SJSA1 (cell line): ENCODE results near the gene MRPL53. TPM values are rescaled to one million over a fixed set of nuclear protein-coding genes. Genes with fewer than 3 reads are reported as not detected.
A peak's percentile ranks its signal among the peaks of the same experiment; 100 is the strongest.
"Not testable (repeated sequence)": the region's sequence is repeated elsewhere in the genome, so short reads cannot be mapped to it uniquely, and the experiment has no call there.

Experiments
- DNase-seq, 2 experiments: peaks; one replicate each; pipeline ENCODE4 v3.0.0-alpha.2; 2015 to 2020; ENCODE audit warnings: low spot score in 2 of 2, low read depth in 1 of 2
- H3K27ac ChIP-seq: fragments of 250-450 bp; sonication (Bioruptor Pico); 2 replicates; pipeline ENCODE4 v1.5.1; 2020; ENCODE audit warnings: mild to moderate bottlenecking, moderate library complexity
- H3K27me3 ChIP-seq: fragments of 250-450 bp; sonication (Bioruptor Pico); replicated peaks from 2 replicates; pipeline ENCODE4 v1.5.1; 2020; ENCODE audit warnings: mild to moderate bottlenecking, moderate library complexity
- H3K36me3 ChIP-seq: fragments of 250-450 bp; sonication (Bioruptor Pico); 2 replicates; pipeline ENCODE4 v1.5.1; 2020; ENCODE audit warnings: mild to moderate bottlenecking
- H3K4me1 ChIP-seq: fragments of 250-450 bp; sonication (Bioruptor Pico); replicated peaks from 2 replicates; pipeline ENCODE4 v1.6.1; 2021; ENCODE audit warnings: mild to moderate bottlenecking
- H3K4me3 ChIP-seq: fragments of 250-450 bp; sonication (Bioruptor Pico); 2 replicates; pipeline ENCODE4 v1.5.1; 2020; ENCODE audit warnings: mild to moderate bottlenecking
- H3K9me3 ChIP-seq: fragments of 250-450 bp; sonication (Bioruptor Pico); replicated peaks from 2 replicates; pipeline ENCODE4 v1.5.1; 2020; ENCODE audit warnings: mild to moderate bottlenecking
- total RNA-seq: library from RNA; depleted of rRNA; stranded (reverse); fragments of >200 nt; shearing (Covaris generic); gene quantifications from 2 replicates; pipeline ENCODE4 v1.2.3, GENCODE V29; 2014

MRPL53 gene
- total RNA-seq, 1 experiment from 2014 or later: 30.4 TPM

- Histone ChIP-seq H3K36me3 (peaks cover 45% of the 10 kb centered on the region), H3K4me1 (peaks cover 16% of the 10 kb centered on the region), H3K27me3 (no peaks in the 10 kb centered on the region), H3K9me3 (0 out of 2 replicates have a peak, but pooled peaks cover 4% of the 10 kb centered on the region), H3K4me3 (peak overlapping the region; percentile 76), H3K27ac (peak overlapping the region; percentile 70)
- peak in 1 of 2 experiments; percentile 69 for DNase-seq
These were observed 9.7 kb upstream of the MRPL53 start for GRCh38 chr2:74481961-74482800.

- Histone ChIP-seq H3K27ac (no peak overlapping the region), H3K4me3 (peak overlapping the region; percentile 76), H3K27me3 (no peaks in the 10 kb centered on the region), H3K4me1 (peaks cover 16% of the 10 kb centered on the region), H3K36me3 (peaks cover 44% of the 10 kb centered on the region), H3K9me3 (0 out of 2 replicates have a peak, but pooled peaks cover 4% of the 10 kb centered on the region)
- DNase-seq: no peak
These were observed 9.0 kb upstream of the MRPL53 start for GRCh38 chr2:74481431-74481830.

GRCh38 chr2:74474899-74475298 lies 2.4 kb upstream of the MRPL53 start:
- Histone ChIP-seq H3K4me1 (peaks cover 13% of the 10 kb centered on the region), H3K36me3 (peaks cover 38% of the 10 kb centered on the region), H3K27ac (no peak overlapping the region), H3K27me3 (no peaks in the 10 kb centered on the region), H3K9me3 (no peaks in the 10 kb centered on the region), H3K4me3 (no peak overlapping the region)
- no peak for DNase-seq

GRCh38 chr2:74474481-74474880 lies 2.0 kb upstream of the MRPL53 start:
- no peak overlapping the region for H3K4me3 ChIP-seq

GRCh38 chr2:74472945-74473258 lies 422 bp upstream of the MRPL53 start:
- Histone ChIP-seq H3K27me3 (no peaks in the 10 kb centered on the region), H3K36me3 (peaks cover 36% of the 10 kb centered on the region), H3K4me1 (peaks cover 13% of the 10 kb centered on the region), H3K9me3 (no peaks in the 10 kb centered on the region), H3K4me3 (peak overlapping the region; percentile 53), H3K27ac (peak overlapping the region; percentile 54)
- no peak for DNase-seq

More at GRCh38 chr2:74474481-74474880, 2.0 kb upstream of the MRPL53 start:
- peaks cover 36% of the 10 kb centered on the region for H3K36me3 ChIP-seq
- DNase-seq: no peak
- no peaks in the 10 kb centered on the region for H3K9me3 ChIP-seq
- H3K27ac ChIP-seq: no peak overlapping the region
- no peaks in the 10 kb centered on the region for H3K27me3 ChIP-seq
- peaks cover 13% of the 10 kb centered on the region for H3K4me1 ChIP-seq

- Histone ChIP-seq H3K27ac (peak overlapping the region; percentile 54), H3K27me3 (no peaks in the 10 kb centered on the region), H3K4me1 (peaks cover 13% of the 10 kb centered on the region), H3K4me3 (peak overlapping the region; percentile 53), H3K9me3 (no peaks in the 10 kb centered on the region), H3K36me3 (peaks cover 31% of the 10 kb centered on the region)
- no peak for DNase-seq
These were observed 981 bp downstream of the MRPL53 start for GRCh38 chr2:74471332-74472065.

- H3K27ac ChIP-seq, H3K4me3 ChIP-seq, H3K27me3 ChIP-seq, DNase-seq, H3K9me3 ChIP-seq: not testable (repeated sequence)
- peaks cover 31% of the 10 kb centered on the region for H3K36me3 ChIP-seq
- H3K4me1 ChIP-seq: peaks cover 13% of the 10 kb centered on the region
These were observed 1.7 kb downstream of the MRPL53 start for GRCh38 chr2:74470742-74471141.

- Histone ChIP-seq H3K4me1 (peaks cover 8% of the 10 kb centered on the region), H3K27me3 (no peaks in the 10 kb centered on the region), H3K4me3 (peak overlapping the region; percentile 85), H3K36me3 (peaks cover 34% of the 10 kb centered on the region), H3K27ac (no peak overlapping the region), H3K9me3 (no peaks in the 10 kb centered on the region)
- DNase-seq: no peak
These were observed 8.1 kb downstream of the MRPL53 start for GRCh38 chr2:74464406-74464805.

GRCh38 chr2:74462786-74463105 lies 9.7 kb downstream of the MRPL53 start:
- Histone ChIP-seq H3K36me3 (peaks cover 34% of the 10 kb centered on the region), H3K4me3 (no peak overlapping the region), H3K4me1 (peaks cover 8% of the 10 kb centered on the region), H3K9me3 (no peaks in the 10 kb centered on the region), H3K27me3 (no peaks in the 10 kb centered on the region), H3K27ac (no peak overlapping the region)
- DNase-seq: no peak

GRCh38 chr2:74462054-74462785 lies 10.3 kb downstream of the MRPL53 start:
- no peak overlapping the region for H3K4me3 ChIP-seq
- H3K27ac ChIP-seq: no peak overlapping the region
- H3K9me3 ChIP-seq: no peaks in the 10 kb centered on the region
- DNase-seq: no peak
- peaks cover 9% of the 10 kb centered on the region for H3K4me1 ChIP-seq
- peaks cover 34% of the 10 kb centered on the region for H3K36me3 ChIP-seq
- no peaks in the 10 kb centered on the region for H3K27me3 ChIP-seq

GRCh38 chr2:74461187-74462053 lies 11.1 kb downstream of the MRPL53 start:
- Histone ChIP-seq H3K27me3 (no peaks in the 10 kb centered on the region), H3K4me1 (peaks cover 15% of the 10 kb centered on the region), H3K4me3 (no peak overlapping the region), H3K9me3 (no peaks in the 10 kb centered on the region), H3K27ac (no peak overlapping the region), H3K36me3 (peaks cover 41% of the 10 kb centered on the region)
- no peak for DNase-seq

GRCh38 chr2:74460187-74460586 lies 12.3 kb downstream of the MRPL53 start:
- not testable (repeated sequence) for H3K4me3 ChIP-seq, H3K27ac ChIP-seq, H3K27me3 ChIP-seq, DNase-seq, H3K9me3 ChIP-seq
- Histone ChIP-seq H3K4me1 (peaks cover 21% of the 10 kb centered on the region), H3K36me3 (peaks cover 42% of the 10 kb centered on the region)

- not testable (repeated sequence) for H3K4me3 ChIP-seq, H3K27ac ChIP-seq, H3K9me3 ChIP-seq, DNase-seq, H3K27me3 ChIP-seq
- Histone ChIP-seq H3K36me3 (peaks cover 37% of the 10 kb centered on the region), H3K4me1 (peaks cover 19% of the 10 kb centered on the region)
These were observed 12.9 kb downstream of the MRPL53 start for GRCh38 chr2:74459503-74460118.
